ENCODE data around the gene KCNQ1. TPM values are rescaled to one million over a fixed set of nuclear protein-coding genes. Genes with fewer than 3 reads are reported as not detected.

Gene KCNQ1
- total RNA-seq, 1 donor from 2014 or later = 4.8 TPM

- peaks cover 4% of the 10 kb centered on the region for H3K27me3 Mint-ChIP-seq
Measured at GRCh38 chr11:2842876-2843275, 398.1 kb downstream of the KCNQ1 start.

GRCh38 chr11:2843551-2843950 is 398.7 kb downstream of the KCNQ1 start:
- Mint-ChIP-seq H3K4me3 (no peak overlapping the region), H3K4me1 (ENCODE audit: unreplicated experiment) (peaks cover 17% of the 10 kb centered on the region), H3K9me3 (no peaks in the 10 kb centered on the region), H3K27ac (no peak overlapping the region), H3K36me3 (no peaks in the 10 kb centered on the region), H3K27me3 (peaks cover 4% of the 10 kb centered on the region)
- no peak for TF ChIP-seq CTCF (conservative IDR thresholded peaks at IDR 0.05)
- DNase-seq (ENCODE audit: extremely low spot score, unreplicated experiment) = no peak

More at GRCh38 chr11:2842876-2843275, 398.1 kb downstream of the KCNQ1 start:
- H3K4me1 Mint-ChIP-seq (ENCODE audit: unreplicated experiment) = peaks cover 21% of the 10 kb centered on the region
- H3K4me3 Mint-ChIP-seq = no peak overlapping the region
- H3K9me3 Mint-ChIP-seq = no peaks in the 10 kb centered on the region
- no peak overlapping the region for H3K27ac Mint-ChIP-seq
- H3K36me3 Mint-ChIP-seq = no peaks in the 10 kb centered on the region
- DNase-seq (ENCODE audit: extremely low spot score, unreplicated experiment) = no peak
- no peak for TF ChIP-seq CTCF (conservative IDR thresholded peaks at IDR 0.05)

- no peaks in the 10 kb centered on the region for H3K36me3 Mint-ChIP-seq
- TF ChIP-seq CTCF (conservative IDR thresholded peaks at IDR 0.05) = no peak
- no peak overlapping the region for H3K4me3 Mint-ChIP-seq
- H3K27me3 Mint-ChIP-seq = peaks cover 4% of the 10 kb centered on the region
- no peaks in the 10 kb centered on the region for H3K9me3 Mint-ChIP-seq
- H3K27ac Mint-ChIP-seq = no peak overlapping the region
- no peak for DNase-seq (ENCODE audit: extremely low spot score, unreplicated experiment)
- H3K4me1 Mint-ChIP-seq (ENCODE audit: unreplicated experiment) = peaks cover 19% of the 10 kb centered on the region
Measured at GRCh38 chr11:2844116-2844842, 399.5 kb downstream of the KCNQ1 start.

GRCh38 chr11:2844996-2845395 is 400.2 kb downstream of the KCNQ1 start:
- Mint-ChIP-seq H3K4me1 (ENCODE audit: unreplicated experiment) (peaks cover 15% of the 10 kb centered on the region), H3K27me3 (peaks cover 4% of the 10 kb centered on the region), H3K27ac (no peak overlapping the region), H3K9me3 (no peaks in the 10 kb centered on the region), H3K4me3 (no peak overlapping the region), H3K36me3 (no peaks in the 10 kb centered on the region)
- DNase-seq (ENCODE audit: extremely low spot score, unreplicated experiment) = no peak
- TF ChIP-seq CTCF (conservative IDR thresholded peaks at IDR 0.05) = no peak

- H3K4me3 Mint-ChIP-seq = no peak overlapping the region
- peaks cover 10% of the 10 kb centered on the region for H3K4me1 Mint-ChIP-seq (ENCODE audit: unreplicated experiment)
- H3K27ac Mint-ChIP-seq = no peak overlapping the region
- H3K36me3 Mint-ChIP-seq = no peaks in the 10 kb centered on the region
- H3K27me3 Mint-ChIP-seq = peaks cover under 1% of the 10 kb centered on the region
- no peak for DNase-seq (ENCODE audit: extremely low spot score, unreplicated experiment)
- no peak for TF ChIP-seq CTCF (conservative IDR thresholded peaks at IDR 0.05)
- H3K9me3 Mint-ChIP-seq = no peaks in the 10 kb centered on the region
Measured at GRCh38 chr11:2846056-2846455, 401.2 kb downstream of the KCNQ1 start.

All from type B pancreatic cell (in vitro differentiated cells).